Tongue (tissue), 2 donors: ENCODE measurements around the gene LYPD5. TPM values are rescaled to one million over a fixed set of nuclear protein-coding genes. Genes with fewer than 3 reads are reported as not detected.
A peak's percentile ranks its signal among the peaks of the same experiment; 100 is the strongest.
"Not testable (repeated sequence)": the region's sequence is repeated elsewhere in the genome, so short reads cannot be mapped to it uniquely, and the experiment has no call there.

ENCODE experiments used
- DNase-seq: peaks from one replicate; pipeline ENCODE4 v3.0.0-alpha.2; 2015
- total RNA-seq: library from RNA; depleted of rRNA; stranded (reverse); fragments of >200 nt; gene quantifications from one replicate; pipeline ENCODE4 v1.2.3, GENCODE V29; 2014

The LYPD5 gene
- total RNA-seq: 1.6 TPM

GRCh38 chr19:43802216-43802951 lies at the start of gene LYPD5:
Gene LYPD5, minus strand, starts transcription at chr19:43802447. Its CDS starts 67 bp downstream, at chr19:43802380.
- no peak for DNase-seq

DNA sequence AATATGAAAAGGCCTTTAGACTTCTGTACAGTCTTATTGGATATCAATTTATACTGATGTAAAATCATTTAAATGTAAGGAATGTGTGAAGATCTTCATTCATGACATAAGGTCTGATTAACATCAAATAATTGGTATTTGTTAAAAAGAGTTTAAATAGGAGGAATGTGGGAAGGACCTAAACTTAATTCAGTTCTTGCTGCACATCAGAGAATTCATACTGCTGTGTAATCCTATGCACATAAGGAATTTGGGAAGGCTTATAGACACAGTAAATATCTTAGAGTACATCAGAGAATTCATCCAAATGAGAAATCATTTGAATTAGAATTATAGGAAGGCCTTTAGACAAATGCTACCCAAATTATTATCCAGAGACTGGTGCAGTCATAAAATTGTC lies 46.6 kb upstream of the LYPD5 start:
- no peak for DNase-seq

- no peak for DNase-seq
Measured at GRCh38 chr19:43847884-43848283, 45.6 kb upstream of the LYPD5 start.

DNA sequence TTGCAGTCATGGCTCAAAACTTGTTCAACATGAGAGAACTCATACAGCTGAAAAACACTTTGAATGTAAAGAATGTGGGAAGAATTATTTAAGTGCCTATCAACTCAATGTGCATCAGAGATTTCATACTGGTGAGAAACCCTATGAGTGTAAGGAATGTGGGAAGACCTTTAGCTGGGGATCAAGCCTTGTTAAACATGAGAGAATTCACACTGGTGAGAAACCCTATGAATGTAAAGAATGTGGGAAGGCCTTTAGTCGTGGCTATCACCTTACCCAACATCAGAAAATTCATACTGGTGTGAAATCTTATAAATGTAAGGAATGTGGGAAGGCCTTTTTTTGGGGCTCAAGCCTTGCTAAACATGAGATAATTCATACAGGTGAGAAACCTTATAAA lies 45.0 kb upstream of the LYPD5 start:
- no peak for DNase-seq

- DNase-seq: no peak
Measured at GRCh38 chr19:43842007-43842406, 39.8 kb upstream of the LYPD5 start.

- DNase-seq: no peak
Measured at GRCh38 chr19:43839139-43839538, 36.9 kb upstream of the LYPD5 start.

DNA sequence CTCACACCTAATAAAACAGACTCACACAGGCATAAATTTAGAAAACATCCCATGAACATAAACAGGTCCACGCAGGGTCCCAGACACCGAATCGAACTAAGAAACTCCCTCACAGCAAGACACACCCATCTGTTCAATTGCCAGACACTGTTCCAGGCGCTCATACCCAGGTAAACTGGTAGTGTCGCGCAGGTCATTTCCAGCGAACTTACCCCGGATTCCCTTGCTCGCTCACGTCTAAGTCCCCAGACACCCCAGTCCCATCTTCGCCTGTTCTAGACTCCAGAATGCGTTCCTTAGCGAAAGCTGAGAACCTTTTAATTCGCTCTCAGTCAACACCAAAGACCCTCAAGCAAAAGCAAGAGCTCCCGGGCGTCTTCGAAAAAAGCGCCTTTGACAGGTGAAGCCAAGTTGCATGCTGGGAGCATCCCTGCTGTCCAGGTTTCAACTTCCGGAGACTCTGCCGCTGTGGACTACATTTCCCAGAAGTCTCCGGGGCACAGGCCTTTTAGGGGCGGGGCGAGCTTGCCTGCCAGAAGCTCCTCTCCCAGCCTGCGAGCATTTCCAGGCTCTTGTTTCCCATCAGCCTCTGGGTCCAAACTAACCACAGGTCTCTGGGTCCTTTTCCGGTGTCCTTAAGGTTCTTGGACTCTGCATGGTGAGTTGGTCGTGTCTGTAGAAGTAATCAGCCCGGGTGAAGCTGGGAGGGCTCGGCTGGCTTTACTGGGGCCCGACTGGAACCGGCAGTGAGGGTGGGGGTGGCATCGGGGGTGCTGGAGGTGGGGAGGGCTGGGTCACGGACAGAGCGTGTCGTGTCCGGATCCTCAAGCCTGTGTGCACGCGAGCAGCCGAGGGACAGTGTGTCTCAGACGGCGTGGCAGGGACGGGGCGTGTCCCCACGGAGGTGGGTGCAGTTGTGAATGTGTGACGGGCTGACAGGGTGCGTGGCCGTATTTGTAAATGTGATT lies 24.8 kb upstream of the LYPD5 start, which contains the start of gene ZNF283:
TSS of gene ZNF283 (plus strand) at position 535 of the 968 bp plus-strand sequence. CDS start 6,184 bp downstream, outside the sequence.
- DNase-seq: peak; percentile 96

GRCh38 chr19:43824572-43824971 lies 22.3 kb upstream of the LYPD5 start:
- not testable (repeated sequence) for DNase-seq

DNA sequence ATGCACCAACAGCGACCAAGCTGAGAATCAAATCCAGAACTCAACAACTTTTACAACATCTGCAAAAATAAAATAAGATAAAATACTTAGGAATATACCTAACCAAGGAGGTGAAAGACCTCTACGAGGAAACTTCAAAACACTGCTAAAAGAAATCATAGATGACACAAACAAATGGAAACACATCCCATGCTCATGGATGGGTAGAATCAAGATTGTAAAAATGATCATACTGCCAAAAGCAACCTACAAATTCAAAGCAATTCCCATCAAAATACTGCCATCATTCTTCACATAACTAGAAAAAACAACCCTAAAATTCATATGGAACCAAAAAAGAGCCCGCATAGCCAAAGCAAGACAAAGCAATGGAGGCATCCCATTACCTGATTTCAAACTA lies 21.6 kb upstream of the LYPD5 start:
- DNase-seq: not testable (repeated sequence)

- DNase-seq: no peak
Measured at GRCh38 chr19:43820884-43821215, 18.6 kb upstream of the LYPD5 start.

DNA sequence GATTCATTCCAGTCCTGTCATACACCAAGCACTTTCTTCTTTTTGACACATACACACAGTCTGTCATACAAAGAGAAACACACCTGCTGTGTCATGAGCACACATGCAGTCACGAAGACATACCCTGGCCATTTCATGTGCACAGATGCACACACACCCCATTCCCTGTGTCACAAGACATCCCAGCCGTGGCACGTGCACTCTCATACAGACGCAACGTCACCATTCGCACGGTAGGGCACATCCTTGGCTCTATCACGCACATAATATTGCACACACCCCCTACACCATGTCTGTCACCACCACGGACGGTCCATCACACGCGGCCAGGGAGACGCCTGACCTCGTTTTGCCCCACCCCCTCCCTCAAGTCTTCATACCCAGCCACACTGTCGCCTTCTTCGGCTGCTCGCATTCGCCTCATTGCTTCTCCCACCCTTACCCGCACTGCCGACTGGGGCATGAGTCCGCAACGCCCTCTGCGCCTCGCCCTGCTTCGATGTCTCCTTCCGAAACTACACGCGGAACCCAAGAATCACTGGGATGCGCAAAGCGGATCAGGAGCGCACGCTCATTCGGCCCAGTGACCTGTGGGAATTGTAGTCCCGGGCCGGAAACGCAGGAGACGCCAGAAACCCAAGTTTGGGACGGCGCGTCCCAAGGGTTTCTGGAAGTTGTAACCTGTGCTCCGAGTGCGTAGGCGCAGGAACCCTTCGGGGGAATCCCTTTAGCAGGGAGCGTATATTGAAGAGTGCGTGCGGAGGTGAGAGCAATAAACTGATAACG lies 18.0 kb upstream of the LYPD5 start:
- DNase-seq: peak; percentile 39

DNA sequence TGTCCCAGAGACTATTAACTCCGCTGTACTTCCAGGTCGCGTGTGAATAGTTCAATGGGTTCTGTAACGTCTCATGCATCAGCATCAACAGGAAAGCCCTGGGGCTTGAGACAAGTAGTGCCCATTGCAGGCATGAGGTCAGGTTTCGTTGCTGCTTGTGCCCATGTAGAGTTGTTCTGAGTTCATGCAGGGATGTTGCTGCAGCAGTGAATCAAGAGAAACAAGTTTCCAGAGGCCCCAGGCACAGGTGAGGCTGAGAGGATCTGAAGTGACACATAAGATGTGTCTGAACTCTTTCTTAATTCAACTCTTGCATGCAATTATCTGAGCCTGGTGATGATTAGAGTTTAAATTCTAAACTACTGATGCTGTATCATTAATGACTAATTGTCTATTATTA lies 16.3 kb upstream of the LYPD5 start:
- no peak for DNase-seq

DNA sequence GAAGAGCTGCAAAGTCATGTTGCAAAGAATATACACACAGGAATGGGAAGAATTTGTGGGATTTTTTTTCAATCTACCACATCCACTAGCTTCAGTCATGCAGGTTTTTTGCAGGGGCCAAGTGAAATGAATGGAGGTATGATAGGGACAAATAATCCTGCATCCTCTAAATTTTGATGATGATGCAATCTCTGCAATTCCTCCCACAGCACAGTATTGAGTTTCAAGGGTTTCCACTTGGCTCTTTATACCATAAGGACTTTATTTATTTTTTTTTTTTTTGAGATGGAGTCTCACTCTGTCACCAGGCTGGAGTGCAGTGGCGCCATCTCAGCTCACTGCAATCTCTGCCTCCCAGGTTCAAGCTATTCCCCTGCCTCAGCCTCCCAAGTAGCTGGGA lies 15.2 kb upstream of the LYPD5 start:
- DNase-seq: not testable (repeated sequence)

GRCh38 chr19:43814663-43815352 lies 12.6 kb upstream of the LYPD5 start:
- no peak for DNase-seq

DNA sequence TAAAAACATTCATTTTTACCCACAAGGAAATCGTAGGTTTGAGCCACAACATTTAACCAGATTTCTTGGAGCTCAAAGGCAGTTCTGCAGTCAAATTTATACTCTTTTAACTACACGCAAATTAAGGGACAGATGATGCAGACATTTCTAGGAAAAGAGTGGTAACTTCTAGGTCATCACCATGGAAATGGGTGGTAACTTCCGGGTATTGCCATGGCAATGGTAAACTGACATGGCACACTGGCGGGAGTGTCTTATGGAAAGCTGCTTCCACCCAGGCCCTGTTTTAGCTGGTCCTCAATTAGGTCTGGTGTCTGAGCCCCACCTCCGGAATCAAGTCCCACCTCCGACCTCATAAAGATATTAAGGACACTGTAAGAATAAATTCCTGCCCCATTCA lies 10.4 kb upstream of the LYPD5 start:
- no peak for DNase-seq

DNA sequence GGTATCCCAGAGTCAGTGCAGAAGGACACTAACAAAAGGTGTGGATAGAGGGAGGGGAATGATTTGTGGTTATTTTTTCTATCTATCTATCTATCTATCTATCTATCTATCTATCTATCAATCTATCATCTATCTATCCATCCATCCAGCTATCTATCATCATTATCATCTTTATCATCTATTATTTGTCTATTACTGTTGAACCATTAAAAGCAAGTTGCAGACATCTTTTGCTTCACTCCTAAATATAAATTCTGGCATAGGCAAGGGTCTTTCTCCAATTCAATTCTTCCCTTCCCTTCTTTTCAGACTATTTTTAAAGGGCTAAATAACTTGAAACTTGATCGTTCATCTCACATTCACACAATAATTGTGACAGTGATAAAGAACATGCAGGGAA lies 10.0 kb upstream of the LYPD5 start:
- no peak for DNase-seq

DNA sequence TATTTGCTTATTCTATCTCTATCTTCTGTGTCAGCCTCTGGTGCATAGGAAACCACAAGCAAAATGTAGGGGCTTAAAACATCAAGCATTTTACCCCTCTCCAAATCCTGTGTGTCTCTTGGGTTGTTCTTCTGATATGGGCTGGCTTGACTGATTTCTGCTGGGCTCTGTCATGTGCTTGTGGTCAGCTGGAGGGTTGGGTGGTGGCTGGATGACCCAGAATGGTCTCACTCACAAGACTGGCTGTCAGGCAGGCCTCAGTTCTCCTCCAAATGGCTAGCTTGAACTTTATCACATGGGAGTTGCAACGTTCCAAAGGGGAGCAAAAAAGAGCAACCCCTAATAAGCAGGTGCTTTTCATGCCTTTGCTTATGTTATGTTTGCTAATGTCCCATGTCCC lies 9.6 kb upstream of the LYPD5 start:
- DNase-seq: no peak

DNA sequence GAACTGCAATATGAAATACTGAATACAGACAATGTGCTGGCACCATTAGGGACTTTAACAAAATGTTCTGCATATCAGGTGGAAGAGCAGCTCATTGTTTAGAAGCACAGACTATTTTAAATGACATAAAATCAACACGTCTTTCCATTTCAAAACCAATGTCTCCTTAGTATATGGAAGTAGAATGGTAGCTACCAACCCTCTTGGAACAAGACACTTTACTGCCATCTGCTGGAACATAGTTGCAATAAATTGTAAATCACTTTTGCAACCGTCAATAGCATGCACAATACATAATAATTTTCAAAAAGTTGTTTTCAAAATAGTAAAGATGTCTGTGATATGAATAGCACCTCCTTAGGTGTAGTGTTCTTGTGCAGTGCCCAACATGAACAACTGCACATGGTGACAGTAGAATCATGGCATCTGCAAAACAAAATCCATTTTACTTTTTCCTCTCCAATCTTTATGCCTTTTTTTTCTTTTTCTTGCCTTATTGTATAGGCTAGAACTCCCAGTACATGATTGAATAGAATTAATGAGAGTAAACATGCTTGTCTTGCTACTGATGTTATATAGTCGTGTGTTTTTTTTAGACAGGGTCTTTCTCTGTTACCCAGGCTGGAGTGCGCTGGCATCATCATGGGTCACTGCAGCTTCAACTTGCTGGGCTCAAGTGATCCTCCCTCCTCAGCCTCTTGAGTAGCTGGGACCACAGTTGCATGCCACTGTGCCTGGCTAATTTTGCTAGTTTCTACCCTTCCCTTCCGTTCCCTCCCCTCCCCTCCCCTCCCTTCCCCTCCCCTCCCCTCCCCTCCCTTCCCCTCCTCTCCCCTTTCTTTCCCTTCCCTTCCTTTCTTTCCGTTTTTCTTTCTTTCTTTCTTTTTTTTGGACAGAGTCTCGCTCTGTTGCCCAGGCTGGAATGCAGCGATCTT lies 7.8 kb upstream of the LYPD5 start:
- DNase-seq: peak; percentile 54

- no peak for DNase-seq
Measured at GRCh38 chr19:43807651-43808050, 5.4 kb upstream of the LYPD5 start.

- no peak for DNase-seq
Measured at GRCh38 chr19:43806848-43807247, 4.6 kb upstream of the LYPD5 start.

GRCh38 chr19:43806401-43806800 lies 4.2 kb upstream of the LYPD5 start:
- DNase-seq: not testable (repeated sequence)
